Tibial nerve (tissue), 4 donors: ENCODE data around the gene TLE1.

Experiments used
- CTCF ChIP-seq, 5 experiments: fragments of 200-600 bp in 3 of 5; fragments of 450-650 bp in 2 of 5; sonication (generic) in 3 of 5; IDR thresholded peaks; one replicate each; pipeline ENCODE4 v1.5.1; 2016 to 2019; ENCODE audit warnings: antibody characterized with exemption in 5 of 5, mild to moderate bottlenecking in 3 of 5, moderate library complexity in 2 of 5
- EP300 ChIP-seq, 2 donors: sonication (generic); formaldehyde crosslinking; IDR thresholded peaks; one replicate each; pipeline ENCODE4 v1.6.1; 2017; ENCODE audit warnings: antibody characterized with exemption in 2 of 2, mild to moderate bottlenecking in 1 of 2
- POLR2A ChIP-seq, 2 donors: fragments of 450-650 bp; IDR thresholded peaks; one replicate each; pipeline ENCODE4 v1.6.1; 2017; ENCODE audit warnings: antibody characterized with exemption in 2 of 2, mild to moderate bottlenecking in 2 of 2, moderate library complexity in 2 of 2

GRCh38 chr9:81627481-81627880 is 61.9 kb downstream of the TLE1 start:
- TF ChIP-seq CTCF (IDR thresholded peaks at IDR 0.05) (no peak), POLR2A (IDR thresholded peaks at IDR 0.05) (no peak), EP300 (IDR thresholded peaks at IDR 0.05) (no peak)
